HepG2 (cell line): Measurements from ENCODE around the gene BRCA1. TPM values are rescaled to one million over a fixed set of nuclear protein-coding genes. Genes with fewer than 3 reads are reported as not detected.
A peak's percentile ranks its signal among the peaks of the same experiment; 100 is the strongest.

Experiments used
- ATAC-seq: fragments of 200-7000 bp; cut with Tn5 transposase; 3 replicates; pipeline ENCODE4 v1.9.1; 2020; ENCODE audit warnings: mild to moderate bottlenecking, moderate library complexity
- BruUV-seq: library from RNA; stranded (reverse); fragments of 400-500 nt; replicated peaks from 2 replicates; lab custom pipeline; 2021; lab: Mats Ljungman, UMichigan
- CTCF ChIA-PET: fragments of 300-600 bp; formaldehyde crosslinking; extraction: SDS; loops from one replicate; lab custom pipeline; 2021; ENCODE audit warnings: low total read pairs, inconsistent platforms, low intra/inter-chr PET ratio; lab: Yijun Ruan, JAX
- POLR2A ChIA-PET: fragments of 350-600 bp; sonication (Branson Sonifier 250); formaldehyde crosslinking; loops from one replicate; lab custom pipeline; 2020; ENCODE audit warnings: antibody characterized with exemption, inconsistent platforms; lab: Yijun Ruan, JAX
- DNase-seq: peaks from one replicate; pipeline ENCODE4 v3.0.0-alpha.2; 2015; ENCODE audit warnings: low spot score
- FAIRE-seq: peaks from 3 replicates; lab custom pipeline; 2011; peaks lifted over from hg19 to GRCh38; lab: Jason Lieb, UNC
- H2AFZ ChIP-seq: one replicate; pipeline ENCODE4 v1.6.1; 2011; ENCODE audit warnings: low read length, inconsistent platforms
- H3K27ac ChIP-seq: fragments of 300-600 bp; 3 replicates; pipeline ENCODE4 v1.8.0; 2011; ENCODE audit warnings: mixed run types, mild to moderate bottlenecking, mixed read lengths, low read length, inconsistent platforms; ENCODE audit not compliant: insufficient read depth; ENCODE audit errors: extremely low read length
- H3K27me3 ChIP-seq, 2 experiments: fragments of 200-600 bp in 1 of 2; 2 replicates in 1 of 2; 3 replicates in 1 of 2; pipeline versions ENCODE4 v1.6.0 to v1.8.0; 2011; ENCODE audit warnings: low read length in 2 of 2, mild to moderate bottlenecking in 2 of 2, moderate library complexity in 2 of 2, inconsistent platforms in 1 of 2; ENCODE audit not compliant: insufficient read depth in 2 of 2, control insufficient read depth in 1 of 2
- H3K36me3 ChIP-seq, 2 experiments: fragments of 200-600 bp in 1 of 2; replicated peaks in 1 of 2; 2 replicates in 1 of 2; 3 replicates in 1 of 2; pipeline versions ENCODE4 v1.5.1 to v1.8.0; 2011; ENCODE audit warnings: low read length in 2 of 2, inconsistent platforms in 1 of 2; ENCODE audit not compliant: insufficient read depth in 2 of 2, control insufficient read depth in 1 of 2
- H3K4me1 ChIP-seq: 2 replicates; pipeline ENCODE4 v1.5.1; 2012; ENCODE audit warnings: low read length, inconsistent platforms; ENCODE audit not compliant: insufficient read depth
- H3K4me2 ChIP-seq: 2 replicates; pipeline ENCODE4 v1.6.0; 2011; ENCODE audit warnings: low read depth, low read length, inconsistent platforms
- H3K4me3 ChIP-seq, 3 experiments: fragments of 200-600 bp in 1 of 3; sonication (generic), shearing (Covaris generic) in 1 of 3; replicated peaks in 1 of 3; 2 replicates each; pipeline ENCODE4 v1.5.1; 2011 to 2016; ENCODE audit warnings: low read length in 3 of 3, inconsistent platforms in 2 of 3, low read depth in 2 of 3, mild to moderate bottlenecking in 2 of 3, control low read depth in 1 of 3, mixed read lengths in 1 of 3; ENCODE audit not compliant: insufficient read depth in 1 of 3
- H3K79me2 ChIP-seq: one replicate; pipeline ENCODE4 v1.6.1; 2011; ENCODE audit warnings: low read length, inconsistent platforms; ENCODE audit not compliant: insufficient read depth
- H3K9ac ChIP-seq: 2 replicates; pipeline ENCODE4 v1.6.0; 2011; ENCODE audit warnings: mild to moderate bottlenecking, low read depth, low read length, inconsistent platforms; ENCODE audit not compliant: insufficient read depth
- H3K9me3 ChIP-seq: 2 replicates; pipeline ENCODE4 v1.5.1; 2012; ENCODE audit warnings: mild to moderate bottlenecking, low read length
- H4K20me1 ChIP-seq: 2 replicates; pipeline ENCODE4 v1.6.0; 2011; ENCODE audit warnings: inconsistent platforms, mild to moderate bottlenecking, low read length, moderate library complexity; ENCODE audit not compliant: insufficient read depth
- IRF2 ChIP-seq: IDR thresholded peaks from 2 replicates; pipeline ENCODE4 v1.6.1; 2018; ENCODE audit warnings: missing genetic modification reagents, missing compliant biosample characterization
- RFX5 ChIP-seq: IDR thresholded peaks from 2 replicates; pipeline ENCODE4 v1.6.1; 2011; ENCODE audit warnings: low read depth, low read length, improper control_type of control experiment
- SAP130 ChIP-seq: IDR thresholded peaks from 2 replicates; pipeline ENCODE4 v1.6.1; 2016; ENCODE audit warnings: low read depth
- SMAD9 ChIP-seq: sonication (generic); formaldehyde crosslinking; IDR thresholded peaks from 2 replicates; pipeline ENCODE4 v1.5.1; 2020; ENCODE audit warnings: mild to moderate bottlenecking, missing genetic modification reagents
- SNAPC5 ChIP-seq: sonication (generic); formaldehyde crosslinking; IDR thresholded peaks from 2 replicates; pipeline ENCODE4 v1.8.1; 2023; ENCODE audit warnings: mild to moderate bottlenecking, missing genetic modification reagents, borderline replicate concordance
- WIZ ChIP-seq: sonication (generic); formaldehyde crosslinking; IDR thresholded peaks from 2 replicates; pipeline ENCODE4 v1.5.1; 2020; ENCODE audit warnings: mild to moderate bottlenecking, missing genetic modification reagents
- ZBTB7A ChIP-seq: sonication (generic); formaldehyde crosslinking; IDR thresholded peaks from 2 replicates; pipeline ENCODE4 v1.8.0; 2022; ENCODE audit warnings: mild to moderate bottlenecking, missing genetic modification reagents
- ZNF264 ChIP-seq: sonication (generic); formaldehyde crosslinking; IDR thresholded peaks from 2 replicates; pipeline ENCODE4 v1.4.0; 2020; ENCODE audit warnings: missing genetic modification reagents
- ZNF512 ChIP-seq: sonication (generic); formaldehyde crosslinking; IDR thresholded peaks from 2 replicates; pipeline ENCODE4 v1.4.0; 2020; ENCODE audit warnings: mild to moderate bottlenecking, missing genetic modification reagents
- ZNF572 ChIP-seq: sonication (generic); formaldehyde crosslinking; IDR thresholded peaks from 2 replicates; pipeline ENCODE4 v1.5.1; 2020; ENCODE audit warnings: mild to moderate bottlenecking, missing genetic modification reagents
- ZNF607 ChIP-seq: sonication (generic); formaldehyde crosslinking; IDR thresholded peaks from 2 replicates; pipeline ENCODE4 v1.5.1; 2020; ENCODE audit warnings: missing genetic modification reagents, mild to moderate bottlenecking, borderline replicate concordance
- ZSCAN12 ChIP-seq: sonication (generic); formaldehyde crosslinking; IDR thresholded peaks from 2 replicates; pipeline ENCODE4 v1.9.0; 2021; ENCODE audit warnings: mild to moderate bottlenecking, missing genetic modification reagents
- WGBS: methylation state at CpG from one replicate; pipeline ENCODE4 v1.1.6; 2017; ENCODE audit warnings: low lambda C conversion rate; 5-methylcytosine and 5-hydroxymethylcytosine counted together
- in situ Hi-C: cut with HindIII; loops from 2 replicates; pipeline ENCODE4 v1.10.0; 2017; ENCODE audit warnings: low pct_unique_long_range_greater_than_20kb; ENCODE audit not compliant: extremely low pct_ligation_motif_present
- intact Hi-C: fragments of 100-400 bp; cut with micrococcal nuclease; formaldehyde crosslinking; loops from one replicate; pipeline ENCODE4 v1.10.0; 2022; ENCODE audit not compliant: unreplicated experiment
- polyA plus RNA-seq, 8 experiments: library from polyadenylated mRNA; depleted of rRNA in 3 of 8; stranded (reverse) in 7 of 8; unstranded in 1 of 8; fragments of >200 nt; fragmentation: Illumina TruSeq in 4 of 8; extraction: Trizol in 4 of 8; gene quantifications; 2 replicates each; pipeline versions ENCODE4 v1.2.1 to v1.2.3, GENCODE V29; 2011 to 2016; ENCODE audit warnings: low read depth in 4 of 8, missing spikeins in 1 of 8, mixed read lengths in 1 of 8; ENCODE audit not compliant: insufficient read depth in 1 of 8
- total RNA-seq, 5 experiments: library from RNA; depleted of rRNA; stranded (reverse); fragments of >200 nt; fragmentation: Illumina TruSeq; extraction: Trizol; gene quantifications; 2 replicates each; pipeline ENCODE4 v1.2.3, GENCODE V29; 2016; ENCODE audit warnings: low read depth in 1 of 5
- TF ChIP-seq, protein P1 (sequence below): IDR thresholded peaks from 2 replicates; pipeline ENCODE4 v1.6.1; 2012; ENCODE audit warnings: low read depth, low read length, improper control_type of control experiment
- TF ChIP-seq, protein P2 (sequence below): sonication (generic); formaldehyde crosslinking; IDR thresholded peaks from 2 replicates; pipeline ENCODE4 v1.4.0; 2020; ENCODE audit warnings: low read depth, mild to moderate bottlenecking, missing genetic modification reagents
- TF ChIP-seq, protein P3 (sequence below): sonication (generic); formaldehyde crosslinking; IDR thresholded peaks from 2 replicates; pipeline ENCODE4 v1.5.1; 2020; ENCODE audit warnings: missing genetic modification reagents, mild to moderate bottlenecking, borderline replicate concordance
- TF ChIP-seq, protein P4 (sequence below): sonication (generic); formaldehyde crosslinking; IDR thresholded peaks from 2 replicates; pipeline ENCODE4 v1.5.0; 2020; ENCODE audit warnings: missing genetic modification reagents
- TF ChIP-seq, protein P5 (sequence below): sonication (generic); formaldehyde crosslinking; IDR thresholded peaks from 2 replicates; pipeline ENCODE4 v1.5.0; 2020; ENCODE audit warnings: missing genetic modification reagents, mild to moderate bottlenecking, borderline replicate concordance

Gene BRCA1
- total and polyA plus RNA-seq, 2 of the 13 experiments (the other 11 are each of a cell fraction or from before 2014, with no cell fraction given): 13.3 to 37.5 TPM

- H3K4me1 ChIP-seq: peaks cover 44% of the 10 kb centered on the region
- no peak overlapping the region for H3K27ac ChIP-seq
- peaks cover 0 to 2% of the 10 kb centered on the region in 2 experiments; a peak in 1 of 5 replicates for H3K36me3 ChIP-seq
- no TSS peak for BruUV-seq
- in situ Hi-C loops: no loop called here
- no peaks in the 10 kb centered on the region for H3K27me3 ChIP-seq
- WGBS: 96% methylated on average over 3 of the region's 3 CpGs
- ATAC-seq (peak; percentile 62), DNase-seq (no peak), FAIRE-seq (no peak)
- intact Hi-C loops: no loop called here
- ChIA-PET CTCF (no interaction called here), POLR2A (interaction anchor here (1.2 to 1.3 kb wide), 2 partner anchors 18 kb away, joined by 4 to 6 read pairs; no protein-coding TSS in a partner anchor)
- H3K9ac ChIP-seq: no peak overlapping the region
- H4K20me1 ChIP-seq: no peaks in the 10 kb centered on the region
- no peak overlapping the region for H2AFZ ChIP-seq
- H3K9me3 ChIP-seq: no peaks in the 10 kb centered on the region
- no peaks in the 10 kb centered on the region for H3K79me2 ChIP-seq
- no peak overlapping the region for H3K4me3 ChIP-seq
- H3K4me2 ChIP-seq: no peak overlapping the region
- TF ChIP-seq ZNF572 (CRISPR knock-in tag) (no peak), SAP130 (no peak), ZNF512 (CRISPR knock-in tag) (no peak), ZBTB7A (CRISPR knock-in tag) (no peak), ZNF607 (CRISPR knock-in tag) (no peak), SMAD9 (no peak), ZNF264 (no peak), WIZ (CRISPR knock-in tag) (no peak), SNAPC5 (CRISPR knock-in tag) (no peak), ZSCAN12 (CRISPR knock-in tag) (no peak), IRF2 (CRISPR knock-in tag) (no peak), RFX5 (peak; percentile 80)
- TF ChIP-seq, protein P1, sequence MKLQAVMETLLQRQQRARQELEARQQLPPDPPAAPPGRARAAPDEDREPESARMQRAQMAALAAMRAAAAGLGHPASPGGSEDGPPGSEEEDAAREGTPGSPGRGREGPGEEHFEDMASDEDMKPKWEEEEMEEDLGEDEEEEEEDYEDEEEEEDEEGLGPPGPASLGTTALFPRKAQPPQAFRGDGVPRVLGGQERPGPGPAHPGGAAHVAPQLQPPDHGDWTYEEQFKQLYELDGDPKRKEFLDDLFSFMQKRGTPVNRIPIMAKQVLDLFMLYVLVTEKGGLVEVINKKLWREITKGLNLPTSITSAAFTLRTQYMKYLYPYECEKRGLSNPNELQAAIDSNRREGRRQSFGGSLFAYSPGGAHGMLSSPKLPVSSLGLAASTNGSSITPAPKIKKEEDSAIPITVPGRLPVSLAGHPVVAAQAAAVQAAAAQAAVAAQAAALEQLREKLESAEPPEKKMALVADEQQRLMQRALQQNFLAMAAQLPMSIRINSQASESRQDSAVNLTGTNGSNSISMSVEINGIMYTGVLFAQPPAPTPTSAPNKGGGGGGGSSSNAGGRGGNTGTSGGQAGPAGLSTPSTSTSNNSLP: no peak
- TF ChIP-seq, protein P2, sequence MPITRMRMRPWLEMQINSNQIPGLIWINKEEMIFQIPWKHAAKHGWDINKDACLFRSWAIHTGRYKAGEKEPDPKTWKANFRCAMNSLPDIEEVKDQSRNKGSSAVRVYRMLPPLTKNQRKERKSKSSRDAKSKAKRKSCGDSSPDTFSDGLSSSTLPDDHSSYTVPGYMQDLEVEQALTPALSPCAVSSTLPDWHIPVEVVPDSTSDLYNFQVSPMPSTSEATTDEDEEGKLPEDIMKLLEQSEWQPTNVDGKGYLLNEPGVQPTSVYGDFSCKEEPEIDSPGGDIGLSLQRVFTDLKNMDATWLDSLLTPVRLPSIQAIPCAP (CRISPR knock-in tag): no peak
- TF ChIP-seq, protein P3, sequence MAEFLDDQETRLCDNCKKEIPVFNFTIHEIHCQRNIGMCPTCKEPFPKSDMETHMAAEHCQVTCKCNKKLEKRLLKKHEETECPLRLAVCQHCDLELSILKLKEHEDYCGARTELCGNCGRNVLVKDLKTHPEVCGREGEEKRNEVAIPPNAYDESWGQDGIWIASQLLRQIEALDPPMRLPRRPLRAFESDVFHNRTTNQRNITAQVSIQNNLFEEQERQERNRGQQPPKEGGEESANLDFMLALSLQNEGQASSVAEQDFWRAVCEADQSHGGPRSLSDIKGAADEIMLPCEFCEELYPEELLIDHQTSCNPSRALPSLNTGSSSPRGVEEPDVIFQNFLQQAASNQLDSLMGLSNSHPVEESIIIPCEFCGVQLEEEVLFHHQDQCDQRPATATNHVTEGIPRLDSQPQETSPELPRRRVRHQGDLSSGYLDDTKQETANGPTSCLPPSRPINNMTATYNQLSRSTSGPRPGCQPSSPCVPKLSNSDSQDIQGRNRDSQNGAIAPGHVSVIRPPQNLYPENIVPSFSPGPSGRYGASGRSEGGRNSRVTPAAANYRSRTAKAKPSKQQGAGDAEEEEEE (CRISPR knock-in tag): no peak
- TF ChIP-seq, protein P4, sequence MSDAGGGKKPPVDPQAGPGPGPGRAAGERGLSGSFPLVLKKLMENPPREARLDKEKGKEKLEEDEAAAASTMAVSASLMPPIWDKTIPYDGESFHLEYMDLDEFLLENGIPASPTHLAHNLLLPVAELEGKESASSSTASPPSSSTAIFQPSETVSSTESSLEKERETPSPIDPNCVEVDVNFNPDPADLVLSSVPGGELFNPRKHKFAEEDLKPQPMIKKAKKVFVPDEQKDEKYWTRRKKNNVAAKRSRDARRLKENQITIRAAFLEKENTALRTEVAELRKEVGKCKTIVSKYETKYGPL (CRISPR knock-in tag): peak; percentile 73; the same call in 1 of the 2 replicates
- TF ChIP-seq, protein P5, sequence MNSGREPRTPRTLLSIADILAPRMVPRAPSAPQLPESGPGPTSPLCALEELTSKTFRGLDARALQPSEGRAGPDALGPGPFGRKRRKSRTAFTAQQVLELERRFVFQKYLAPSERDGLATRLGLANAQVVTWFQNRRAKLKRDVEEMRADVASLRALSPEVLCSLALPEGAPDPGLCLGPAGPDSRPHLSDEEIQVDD (CRISPR knock-in tag): no peak
Measured at GRCh38 chr17:43151880-43152456, 26.8 kb upstream of the BRCA1 start.
